ENCODE data around the gene AATK. TPM values are rescaled to one million over a fixed set of nuclear protein-coding genes. Genes with fewer than 3 reads are reported as not detected.
A peak's percentile ranks its signal among the peaks of the same experiment; 100 is the strongest.

AATK gene
- total and polyA plus RNA-seq, 9 of the 15 experiments (the other 6 are each of a cell fraction or from before 2014, with no cell fraction given): 0.11 to 0.55 (median 0.38) TPM; not detected in 5

GRCh38 chr17:81189670-81190530 is 23.9 kb upstream of the AATK start:
- Histone ChIP-seq H3K4me1 (replicated peaks in 1 of 2; ENCODE audit: control insufficient read depth in 2 of 2, insufficient read depth in 2 of 2, low read length in 2 of 2) (peaks cover 10 to 78% of the 10 kb centered on the region in 2 experiments), H3K9ac (ENCODE audit: insufficient read depth in 1 of 2, low read depth in 2 of 2, low read length in 2 of 2) (no peak overlapping the region; a peak in 1 of 4 replicates), H2AFZ (ENCODE audit: low read depth, low read length) (no peak overlapping the region), H3K36me3 (ENCODE audit: control insufficient read depth, insufficient read depth, low read length) (peaks cover 2% of the 10 kb centered on the region; the same call in 1 of the 3 replicates), H3K9me1 (ENCODE audit: control insufficient read depth, insufficient read depth, low read length) (no peaks in the 10 kb centered on the region), H3K4me2 (ENCODE audit: insufficient read depth, low read length) (no peak overlapping the region), H3K4me3 (no peak overlapping the region), H3K27ac (ENCODE audit: extremely low read depth, low read depth, low read length) (no peak overlapping the region), H3K9me3 (replicated peaks; ENCODE audit: control insufficient read depth, insufficient read depth, low read depth, low read length) (no peaks in the 10 kb centered on the region), H3K79me2 (ENCODE audit: control insufficient read depth, insufficient read depth, low read length) (no peaks in the 10 kb centered on the region), H4K20me1 (replicated peaks; ENCODE audit: control insufficient read depth, insufficient read depth, low read length) (no peaks in the 10 kb centered on the region), H3K27me3 (ENCODE audit: control insufficient read depth in 2 of 2, insufficient read depth in 2 of 2, low read length in 2 of 2) (no peaks in the 10 kb centered on the region)
- POLR2A ChIA-PET: interaction anchor here (1.3 kb wide), 2 partner anchors 8 to 11 kb away, joined by 3 to 4 read pairs; no protein-coding TSS in a partner anchor
- DNase-seq (ENCODE audit: extremely low read depth in 1 of 4, low spot score in 3 of 4) (peak in 2 of 4 experiments; percentile 23 to 41), ATAC-seq (peak; percentile 67), FAIRE-seq (no peak)
- intact Hi-C loops (cut with micrococcal nuclease) (no loop called here), in situ Hi-C loops (cut with MboI) (no loop called here)
- CTCF ChIA-PET (ENCODE audit: low intra/inter-chr PET ratio): interaction anchor here (0.7 kb wide), 1 partner anchor 36 kb away, joined by 3 read pairs; no protein-coding TSS in a partner anchor
- no TSS peak for BruUV-seq (replicated peaks)
- WGBS (ENCODE audit: insufficient coverage, low coverage, missing lambda C conversion rate): 74% methylated on average over 23 of the region's 27 CpGs
- TF ChIP-seq RAD21 (CRISPR knock-in tag; conservative IDR thresholded peaks at IDR 0.05 in 1 of 2, IDR thresholded peaks at IDR 0.05 in 1 of 2) (peak in 1 of 2 experiments; percentile 60; a peak in 2 of 4 replicates), SUPT5H (IDR thresholded peaks at IDR 0.05) (no peak), POLR2G (IDR thresholded peaks at IDR 0.05; ENCODE audit: low read depth, low read length) (0 out of 2 replicates have a peak, but pooled peaks have one; percentile 11)
- TF ChIP-seq, protein P1, sequence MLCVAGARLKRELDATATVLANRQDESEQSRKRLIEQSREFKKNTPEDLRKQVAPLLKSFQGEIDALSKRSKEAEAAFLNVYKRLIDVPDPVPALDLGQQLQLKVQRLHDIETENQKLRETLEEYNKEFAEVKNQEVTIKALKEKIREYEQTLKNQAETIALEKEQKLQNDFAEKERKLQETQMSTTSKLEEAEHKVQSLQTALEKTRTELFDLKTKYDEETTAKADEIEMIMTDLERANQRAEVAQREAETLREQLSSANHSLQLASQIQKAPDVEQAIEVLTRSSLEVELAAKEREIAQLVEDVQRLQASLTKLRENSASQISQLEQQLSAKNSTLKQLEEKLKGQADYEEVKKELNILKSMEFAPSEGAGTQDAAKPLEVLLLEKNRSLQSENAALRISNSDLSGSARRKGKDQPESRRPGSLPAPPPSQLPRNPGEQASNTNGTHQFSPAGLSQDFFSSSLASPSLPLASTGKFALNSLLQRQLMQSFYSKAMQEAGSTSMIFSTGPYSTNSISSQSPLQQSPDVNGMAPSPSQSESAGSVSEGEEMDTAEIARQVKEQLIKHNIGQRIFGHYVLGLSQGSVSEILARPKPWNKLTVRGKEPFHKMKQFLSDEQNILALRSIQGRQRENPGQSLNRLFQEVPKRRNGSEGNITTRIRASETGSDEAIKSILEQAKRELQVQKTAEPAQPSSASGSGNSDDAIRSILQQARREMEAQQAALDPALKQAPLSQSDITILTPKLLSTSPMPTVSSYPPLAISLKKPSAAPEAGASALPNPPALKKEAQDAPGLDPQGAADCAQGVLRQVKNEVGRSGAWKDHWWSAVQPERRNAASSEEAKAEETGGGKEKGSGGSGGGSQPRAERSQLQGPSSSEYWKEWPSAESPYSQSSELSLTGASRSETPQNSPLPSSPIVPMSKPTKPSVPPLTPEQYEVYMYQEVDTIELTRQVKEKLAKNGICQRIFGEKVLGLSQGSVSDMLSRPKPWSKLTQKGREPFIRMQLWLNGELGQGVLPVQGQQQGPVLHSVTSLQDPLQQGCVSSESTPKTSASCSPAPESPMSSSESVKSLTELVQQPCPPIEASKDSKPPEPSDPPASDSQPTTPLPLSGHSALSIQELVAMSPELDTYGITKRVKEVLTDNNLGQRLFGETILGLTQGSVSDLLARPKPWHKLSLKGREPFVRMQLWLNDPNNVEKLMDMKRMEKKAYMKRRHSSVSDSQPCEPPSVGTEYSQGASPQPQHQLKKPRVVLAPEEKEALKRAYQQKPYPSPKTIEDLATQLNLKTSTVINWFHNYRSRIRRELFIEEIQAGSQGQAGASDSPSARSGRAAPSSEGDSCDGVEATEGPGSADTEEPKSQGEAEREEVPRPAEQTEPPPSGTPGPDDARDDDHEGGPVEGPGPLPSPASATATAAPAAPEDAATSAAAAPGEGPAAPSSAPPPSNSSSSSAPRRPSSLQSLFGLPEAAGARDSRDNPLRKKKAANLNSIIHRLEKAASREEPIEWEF (CRISPR knock-in tag; IDR thresholded peaks at IDR 0.05): no peak
- TF ChIP-seq, protein P2, sequence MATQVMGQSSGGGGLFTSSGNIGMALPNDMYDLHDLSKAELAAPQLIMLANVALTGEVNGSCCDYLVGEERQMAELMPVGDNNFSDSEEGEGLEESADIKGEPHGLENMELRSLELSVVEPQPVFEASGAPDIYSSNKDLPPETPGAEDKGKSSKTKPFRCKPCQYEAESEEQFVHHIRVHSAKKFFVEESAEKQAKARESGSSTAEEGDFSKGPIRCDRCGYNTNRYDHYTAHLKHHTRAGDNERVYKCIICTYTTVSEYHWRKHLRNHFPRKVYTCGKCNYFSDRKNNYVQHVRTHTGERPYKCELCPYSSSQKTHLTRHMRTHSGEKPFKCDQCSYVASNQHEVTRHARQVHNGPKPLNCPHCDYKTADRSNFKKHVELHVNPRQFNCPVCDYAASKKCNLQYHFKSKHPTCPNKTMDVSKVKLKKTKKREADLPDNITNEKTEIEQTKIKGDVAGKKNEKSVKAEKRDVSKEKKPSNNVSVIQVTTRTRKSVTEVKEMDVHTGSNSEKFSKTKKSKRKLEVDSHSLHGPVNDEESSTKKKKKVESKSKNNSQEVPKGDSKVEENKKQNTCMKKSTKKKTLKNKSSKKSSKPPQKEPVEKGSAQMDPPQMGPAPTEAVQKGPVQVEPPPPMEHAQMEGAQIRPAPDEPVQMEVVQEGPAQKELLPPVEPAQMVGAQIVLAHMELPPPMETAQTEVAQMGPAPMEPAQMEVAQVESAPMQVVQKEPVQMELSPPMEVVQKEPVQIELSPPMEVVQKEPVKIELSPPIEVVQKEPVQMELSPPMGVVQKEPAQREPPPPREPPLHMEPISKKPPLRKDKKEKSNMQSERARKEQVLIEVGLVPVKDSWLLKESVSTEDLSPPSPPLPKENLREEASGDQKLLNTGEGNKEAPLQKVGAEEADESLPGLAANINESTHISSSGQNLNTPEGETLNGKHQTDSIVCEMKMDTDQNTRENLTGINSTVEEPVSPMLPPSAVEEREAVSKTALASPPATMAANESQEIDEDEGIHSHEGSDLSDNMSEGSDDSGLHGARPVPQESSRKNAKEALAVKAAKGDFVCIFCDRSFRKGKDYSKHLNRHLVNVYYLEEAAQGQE (IDR thresholded peaks at IDR 0.05; ENCODE audit: borderline replicate concordance): peak; percentile 39; the same call in 1 of the 2 replicates
- TF ChIP-seq, protein P2 (CRISPR knock-in tag; IDR thresholded peaks at IDR 0.05; ENCODE audit: low read depth): no peak
